HepG2 (cell line): ENCODE results near the gene CMTM4. TPM values are rescaled to one million over a fixed set of nuclear protein-coding genes. Genes with fewer than 3 reads are reported as not detected.

ENCODE experiments used
- ATAC-seq: fragments of 200-7000 bp; cut with Tn5 transposase; 3 replicates; pipeline ENCODE4 v1.9.1; 2020; ENCODE audit warnings: mild to moderate bottlenecking, moderate library complexity
- Bru-seq: library from RNA; stranded (reverse); fragments of 400-500 nt; gene quantifications from one replicate; lab custom pipeline; 2021; lab: Mats Ljungman, UMichigan
- BruChase-seq, 2 experiments: library from RNA; stranded (reverse); fragments of 400-500 nt; gene quantifications; one replicate each; lab custom pipeline; 2021; lab: Mats Ljungman, UMichigan
- BruUV-seq: library from RNA; stranded (reverse); fragments of 400-500 nt; replicated peaks from 2 replicates; lab custom pipeline; 2021; lab: Mats Ljungman, UMichigan
- CTCF ChIA-PET: fragments of 300-600 bp; formaldehyde crosslinking; extraction: SDS; loops from one replicate; lab custom pipeline; 2021; ENCODE audit warnings: low total read pairs, inconsistent platforms, low intra/inter-chr PET ratio; lab: Yijun Ruan, JAX
- POLR2A ChIA-PET: fragments of 350-600 bp; sonication (Branson Sonifier 250); formaldehyde crosslinking; loops from one replicate; lab custom pipeline; 2020; ENCODE audit warnings: antibody characterized with exemption, inconsistent platforms; lab: Yijun Ruan, JAX
- DNase-seq: peaks from one replicate; pipeline ENCODE4 v3.0.0-alpha.2; 2015; ENCODE audit warnings: low spot score
- FAIRE-seq: peaks from 3 replicates; lab custom pipeline; 2011; peaks lifted over from hg19 to GRCh38; lab: Jason Lieb, UNC
- H2AFZ ChIP-seq: one replicate; pipeline ENCODE4 v1.6.1; 2011; ENCODE audit warnings: low read length, inconsistent platforms
- H3K27ac ChIP-seq: fragments of 300-600 bp; 3 replicates; pipeline ENCODE4 v1.8.0; 2011; ENCODE audit warnings: mixed run types, mild to moderate bottlenecking, mixed read lengths, low read length, inconsistent platforms; ENCODE audit not compliant: insufficient read depth; ENCODE audit errors: extremely low read length
- H3K27me3 ChIP-seq, 2 experiments: fragments of 200-600 bp in 1 of 2; 2 replicates in 1 of 2; 3 replicates in 1 of 2; pipeline versions ENCODE4 v1.6.0 to v1.8.0; 2011; ENCODE audit warnings: low read length in 2 of 2, mild to moderate bottlenecking in 2 of 2, moderate library complexity in 2 of 2, inconsistent platforms in 1 of 2; ENCODE audit not compliant: insufficient read depth in 2 of 2, control insufficient read depth in 1 of 2
- H3K36me3 ChIP-seq, 2 experiments: fragments of 200-600 bp in 1 of 2; replicated peaks in 1 of 2; 2 replicates in 1 of 2; 3 replicates in 1 of 2; pipeline versions ENCODE4 v1.5.1 to v1.8.0; 2011; ENCODE audit warnings: low read length in 2 of 2, inconsistent platforms in 1 of 2; ENCODE audit not compliant: insufficient read depth in 2 of 2, control insufficient read depth in 1 of 2
- H3K4me1 ChIP-seq: 2 replicates; pipeline ENCODE4 v1.5.1; 2012; ENCODE audit warnings: low read length, inconsistent platforms; ENCODE audit not compliant: insufficient read depth
- H3K4me2 ChIP-seq: 2 replicates; pipeline ENCODE4 v1.6.0; 2011; ENCODE audit warnings: low read depth, low read length, inconsistent platforms
- H3K4me3 ChIP-seq, 3 experiments: fragments of 200-600 bp in 1 of 3; sonication (generic), shearing (Covaris generic) in 1 of 3; replicated peaks in 1 of 3; 2 replicates each; pipeline ENCODE4 v1.5.1; 2011 to 2016; ENCODE audit warnings: low read length in 3 of 3, inconsistent platforms in 2 of 3, low read depth in 2 of 3, mild to moderate bottlenecking in 2 of 3, control low read depth in 1 of 3, mixed read lengths in 1 of 3; ENCODE audit not compliant: insufficient read depth in 1 of 3
- H3K79me2 ChIP-seq: one replicate; pipeline ENCODE4 v1.6.1; 2011; ENCODE audit warnings: low read length, inconsistent platforms; ENCODE audit not compliant: insufficient read depth
- H3K9ac ChIP-seq: 2 replicates; pipeline ENCODE4 v1.6.0; 2011; ENCODE audit warnings: mild to moderate bottlenecking, low read depth, low read length, inconsistent platforms; ENCODE audit not compliant: insufficient read depth
- H3K9me3 ChIP-seq: 2 replicates; pipeline ENCODE4 v1.5.1; 2012; ENCODE audit warnings: mild to moderate bottlenecking, low read length
- H4K20me1 ChIP-seq: 2 replicates; pipeline ENCODE4 v1.6.0; 2011; ENCODE audit warnings: inconsistent platforms, mild to moderate bottlenecking, low read length, moderate library complexity; ENCODE audit not compliant: insufficient read depth
- AKAP8 ChIP-seq: sonication (generic); formaldehyde crosslinking; IDR thresholded peaks from 2 replicates; pipeline ENCODE4 v1.5.1; 2020; ENCODE audit warnings: mild to moderate bottlenecking, missing genetic modification reagents
- ARHGAP35 ChIP-seq: sonication (generic); formaldehyde crosslinking; IDR thresholded peaks from 2 replicates; pipeline ENCODE4 v1.9.0; 2022; ENCODE audit warnings: mild to moderate bottlenecking, inconsistent platforms, moderate library complexity, missing genetic modification reagents, borderline replicate concordance
- HNF1B ChIP-seq: sonication (generic); formaldehyde crosslinking; IDR thresholded peaks from 2 replicates; pipeline ENCODE4 v1.5.1; 2020; ENCODE audit warnings: mild to moderate bottlenecking, moderate library complexity, missing genetic modification reagents
- SNAPC4 ChIP-seq: sonication (generic); formaldehyde crosslinking; IDR thresholded peaks from 2 replicates; pipeline ENCODE4 v1.4.0; 2020; ENCODE audit warnings: mild to moderate bottlenecking, missing genetic modification reagents
- SPEN ChIP-seq: sonication (generic); formaldehyde crosslinking; IDR thresholded peaks from 2 replicates; pipeline ENCODE4 v1.5.1; 2020; ENCODE audit warnings: low read depth, mild to moderate bottlenecking, missing genetic modification reagents
- YY1 ChIP-seq: IDR thresholded peaks from 2 replicates; pipeline ENCODE4 v1.6.1; 2011; ENCODE audit warnings: low read length, low read depth, moderate library complexity, mild to moderate bottlenecking; ENCODE audit not compliant: insufficient read depth, insufficient replicate concordance
- ZNF292 ChIP-seq: sonication (generic); formaldehyde crosslinking; IDR thresholded peaks from 2 replicates; pipeline ENCODE4 v1.8.1; 2022; ENCODE audit warnings: mild to moderate bottlenecking, low read depth, missing genetic modification reagents, borderline replicate concordance
- ZNF607 ChIP-seq: sonication (generic); formaldehyde crosslinking; IDR thresholded peaks from 2 replicates; pipeline ENCODE4 v1.5.1; 2020; ENCODE audit warnings: missing genetic modification reagents, mild to moderate bottlenecking, borderline replicate concordance
- WGBS: methylation state at CpG from one replicate; pipeline ENCODE4 v1.1.6; 2017; ENCODE audit warnings: low lambda C conversion rate; 5-methylcytosine and 5-hydroxymethylcytosine counted together
- in situ Hi-C: cut with HindIII; loops from 2 replicates; pipeline ENCODE4 v1.10.0; 2017; ENCODE audit warnings: low pct_unique_long_range_greater_than_20kb; ENCODE audit not compliant: extremely low pct_ligation_motif_present
- intact Hi-C: fragments of 100-400 bp; cut with micrococcal nuclease; formaldehyde crosslinking; loops from one replicate; pipeline ENCODE4 v1.10.0; 2022; ENCODE audit not compliant: unreplicated experiment
- long read RNA-seq, 2 experiments: library from RNA in 1 of 2; library from polyadenylated mRNA in 1 of 2; stranded (forward) in 1 of 2; unstranded in 1 of 2; transcript quantifications; one replicate each; pipeline ENCODE4 v2.0.0, GENCODE V29; 2019 to 2022
- polyA minus RNA-seq, 3 experiments: library from RNA; depleted of rRNA, polyadenylated mRNA; stranded (reverse); fragments of >200 nt; gene quantifications; 2 replicates each; pipeline ENCODE4 v1.2.3, GENCODE V29; 2011; ENCODE audit warnings: low replicate concordance in 1 of 3
- polyA plus RNA-seq, 8 experiments: library from polyadenylated mRNA; depleted of rRNA in 3 of 8; stranded (reverse) in 7 of 8; unstranded in 1 of 8; fragments of >200 nt; fragmentation: Illumina TruSeq in 4 of 8; extraction: Trizol in 4 of 8; gene quantifications; 2 replicates each; pipeline versions ENCODE4 v1.2.1 to v1.2.3, GENCODE V29; 2011 to 2016; ENCODE audit warnings: low read depth in 4 of 8, missing spikeins in 1 of 8, mixed read lengths in 1 of 8; ENCODE audit not compliant: insufficient read depth in 1 of 8
- total RNA-seq, 5 experiments: library from RNA; depleted of rRNA; stranded (reverse); fragments of >200 nt; fragmentation: Illumina TruSeq; extraction: Trizol; gene quantifications; 2 replicates each; pipeline ENCODE4 v1.2.3, GENCODE V29; 2016; ENCODE audit warnings: low read depth in 1 of 5

CMTM4 gene
- total RNA-seq (2016; rRNA removed; fragmentation: Illumina TruSeq; extraction: Trizol) (32.0 and 44.1 TPM in 2 replicates), polyA plus RNA-seq (2011; rRNA removed) (36.3 and 41.3 TPM in 2 replicates), polyA minus RNA-seq (2011; rRNA and poly(A)+ RNA removed; ENCODE audit: low replicate concordance) (61.0 and 116 TPM in 2 replicates), Bru-seq, nascent RNA (percentile 64 among the genes with signal in this experiment), BruChase-seq, experiment 1, labeled RNA remaining after a 6-hour chase (percentile 78 among the genes with signal in this experiment), BruChase-seq, experiment 2, labeled RNA remaining after a 2-hour chase (percentile 72 among the genes with signal in this experiment)
- 10.6 and 12.8 TPM in 2 replicates for total RNA-seq (2016; cell fraction: cytosol; rRNA removed; fragmentation: Illumina TruSeq; extraction: Trizol; ENCODE audit: low read depth)
- total RNA-seq (2016; cell fraction: insoluble cytoplasmic fraction; rRNA removed; fragmentation: Illumina TruSeq; extraction: Trizol) = 32.2 and 42.2 TPM in 2 replicates
- total RNA-seq (2016; cell fraction: membrane; rRNA removed; fragmentation: Illumina TruSeq; extraction: Trizol) = 27.4 and 28.5 TPM in 2 replicates
- total RNA-seq (2016; cell fraction: nucleus; rRNA removed; fragmentation: Illumina TruSeq; extraction: Trizol) = 32.4 and 32.8 TPM in 2 replicates
- 38.1 and 43.4 TPM in 2 replicates for polyA plus RNA-seq (2011; cell fraction: cytosol; rRNA removed)
- 45.0 and 48.2 TPM in 2 replicates for polyA plus RNA-seq (2011; cell fraction: nucleus; rRNA removed)
- polyA plus RNA-seq (2012) = 30.6 and 31.6 TPM in 2 replicates
- polyA plus RNA-seq (2016; cell fraction: cytosol; fragmentation: Illumina TruSeq; extraction: Trizol; ENCODE audit: low read depth) = 3.9 and 4.5 TPM in 2 replicates
- polyA plus RNA-seq (2016; cell fraction: insoluble cytoplasmic fraction; fragmentation: Illumina TruSeq; extraction: Trizol; ENCODE audit: low read depth) = 29.5 and 30.3 TPM in 2 replicates
- 10.0 and 11.3 TPM in 2 replicates for polyA plus RNA-seq (2016; cell fraction: membrane; fragmentation: Illumina TruSeq; extraction: Trizol; ENCODE audit: low read depth)
- polyA plus RNA-seq (2016; cell fraction: nucleus; fragmentation: Illumina TruSeq; extraction: Trizol; ENCODE audit: insufficient read depth, low read depth) = 32.1 and 32.5 TPM in 2 replicates
- 47.2 and 48.9 TPM in 2 replicates for polyA minus RNA-seq (2011; cell fraction: cytosol; rRNA and poly(A)+ RNA removed)
- 31.5 and 35.9 TPM in 2 replicates for polyA minus RNA-seq (2011; cell fraction: nucleus; rRNA and poly(A)+ RNA removed)
- long read RNA-seq, experiment 1, full-length matches to known transcripts = 8 of 8 reads
- long read RNA-seq, experiment 1, partial matches to known transcripts = 0 of 8 reads
- long read RNA-seq, experiment 1, other reads (novel, unspliced or antisense) = 0 of 8 reads
- long read RNA-seq, experiment 2, full-length matches to known transcripts = 36 of 39 reads
- long read RNA-seq, experiment 2, partial matches to known transcripts = 0 of 39 reads
- long read RNA-seq, experiment 2, other reads (novel, unspliced or antisense) = 3 of 39 reads

- no TSS peak for BruUV-seq
- peaks cover 0 to 7% of the 10 kb centered on the region in 2 experiments; a peak in 2 of 5 replicates for H3K27me3 ChIP-seq
- H3K9ac ChIP-seq = peak within 1 kb of the TSS; percentile 79
- no peaks in the 10 kb centered on the region for H3K36me3 ChIP-seq
- no peak within 1 kb of the TSS for H3K27ac ChIP-seq
- peak within 1 kb of the TSS; percentile 76 to 97 (median 87) for H3K4me3 ChIP-seq
- in situ Hi-C loops (no loop called here), intact Hi-C loops (no loop called here)
- H4K20me1 ChIP-seq = no peaks in the 10 kb centered on the region
- ATAC-seq (peak; percentile 82), FAIRE-seq (no peak), DNase-seq (peak; percentile 68)
- CTCF ChIA-PET = interaction anchor here (2.0 kb wide), 1 partner anchor 89 kb away, joined by 8 read pairs; no protein-coding TSS in a partner anchor
- 6% methylated on average over 30 of the region's 84 CpGs for WGBS
- peak within 1 kb of the TSS; percentile 93 for H2AFZ ChIP-seq
- H3K9me3 ChIP-seq = no peaks in the 10 kb centered on the region
- H3K79me2 ChIP-seq = peaks cover 11% of the 10 kb centered on the region
- peak within 1 kb of the TSS; percentile 100 for H3K4me2 ChIP-seq
- H3K4me1 ChIP-seq = peaks cover 45% of the 10 kb centered on the region
- POLR2A ChIA-PET = no interaction called here
- TF ChIP-seq ZNF292 (CRISPR knock-in tag) (0 out of 2 replicates have a peak, but pooled peaks have one; percentile 31), ZNF607 (CRISPR knock-in tag) (peak; percentile 41; the same call in 1 of the 2 replicates), HNF1B (CRISPR knock-in tag) (0 out of 2 replicates have a peak, but pooled peaks have one; percentile 57), AKAP8 (CRISPR knock-in tag) (peak; percentile 24), YY1 (no peak), SNAPC4 (CRISPR knock-in tag) (0 out of 2 replicates have a peak, but pooled peaks have one; percentile 24), ARHGAP35 (CRISPR knock-in tag) (0 out of 2 replicates have a peak, but pooled peaks have one; percentile 39), SPEN (CRISPR knock-in tag) (peak; percentile 58; the same call in 1 of the 2 replicates)
Measured at GRCh38 chr16:66696669-66697630, at the start of gene CMTM4. CMTM4 (minus strand) TSS chr16:66696743; CDS start chr16:66696525, 218 bp downstream.
